Activated T-helper 1 cell treated with Interleukin-2 at 50 U/mL for 16 hours (primary cell): ENCODE results near the gene LYZL2.
"Not testable (repeated sequence)": the region's sequence is repeated elsewhere in the genome, so short reads cannot be mapped to it uniquely, and the experiment has no call there.

Source experiments
- DNase-seq: peaks from one replicate; pipeline ENCODE4 v3.0.0-alpha.2; 2020; ENCODE audit warnings: low read depth

LYZL2 gene

DNA sequence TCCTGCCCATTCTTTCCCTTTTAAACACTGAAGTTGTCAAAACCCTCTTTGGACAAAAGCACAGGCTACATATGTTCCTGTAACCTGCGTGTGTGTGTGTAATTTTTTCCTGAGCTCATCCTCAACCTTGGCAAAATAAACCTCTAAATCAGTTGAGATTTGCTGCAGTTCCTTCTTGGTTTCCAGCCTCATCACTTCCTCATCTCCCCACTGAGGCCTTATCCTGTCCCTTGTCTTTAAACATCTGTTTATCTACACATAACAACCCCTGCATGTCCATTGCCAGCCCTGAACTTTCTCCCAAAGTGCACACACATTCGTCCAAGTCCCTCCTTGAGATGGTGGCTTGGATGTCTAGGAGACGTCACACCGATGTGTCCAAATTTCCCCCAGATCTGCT is 35.5 kb downstream of the LYZL2 start:
- no peak for DNase-seq

DNA sequence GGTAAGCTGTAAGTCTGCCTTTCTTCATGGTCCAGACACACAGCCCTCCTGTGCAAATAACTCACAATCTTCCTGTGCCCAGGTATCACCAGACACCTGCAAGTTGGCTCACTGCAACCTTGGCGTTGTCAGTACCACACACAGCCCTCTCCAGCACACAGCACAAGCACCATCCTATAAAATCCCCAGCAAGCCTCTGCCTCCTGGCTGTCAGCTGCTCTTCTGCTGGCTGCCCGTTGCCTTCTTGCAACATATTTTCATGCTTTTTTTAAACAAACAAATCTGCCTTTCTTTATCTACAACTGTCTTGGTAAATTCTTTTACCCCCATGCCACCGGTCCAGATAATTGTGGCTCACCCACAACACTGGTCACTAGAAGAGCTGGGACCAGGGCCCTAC is 36.8 kb downstream of the LYZL2 start:
- not testable (repeated sequence) for DNase-seq

DNA sequence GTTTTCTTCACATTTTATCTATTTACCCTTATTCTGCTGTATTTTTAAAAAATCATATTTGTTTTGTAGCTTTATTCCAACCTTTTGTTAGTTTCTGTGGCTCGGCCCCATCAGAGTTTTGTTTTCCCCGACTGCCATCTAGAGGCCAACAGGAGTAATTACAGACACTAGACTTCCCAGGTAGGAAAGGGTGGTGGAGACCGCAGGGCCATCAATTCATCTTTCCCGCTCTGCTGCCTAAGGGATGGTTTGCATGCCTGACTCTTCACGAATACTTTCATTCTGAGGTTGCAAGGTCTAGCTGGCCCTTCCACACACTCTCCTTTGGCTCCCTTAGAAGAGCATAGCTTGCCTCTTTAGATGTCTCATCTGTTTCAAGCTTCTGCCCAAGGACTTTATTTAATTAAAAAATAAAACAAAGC is 38.3 kb downstream of the LYZL2 start:
- peak; percentile 15 for DNase-seq

GRCh38 chr10:30589441-30589840 is 40.1 kb downstream of the LYZL2 start:
- DNase-seq, result no peak

DNA sequence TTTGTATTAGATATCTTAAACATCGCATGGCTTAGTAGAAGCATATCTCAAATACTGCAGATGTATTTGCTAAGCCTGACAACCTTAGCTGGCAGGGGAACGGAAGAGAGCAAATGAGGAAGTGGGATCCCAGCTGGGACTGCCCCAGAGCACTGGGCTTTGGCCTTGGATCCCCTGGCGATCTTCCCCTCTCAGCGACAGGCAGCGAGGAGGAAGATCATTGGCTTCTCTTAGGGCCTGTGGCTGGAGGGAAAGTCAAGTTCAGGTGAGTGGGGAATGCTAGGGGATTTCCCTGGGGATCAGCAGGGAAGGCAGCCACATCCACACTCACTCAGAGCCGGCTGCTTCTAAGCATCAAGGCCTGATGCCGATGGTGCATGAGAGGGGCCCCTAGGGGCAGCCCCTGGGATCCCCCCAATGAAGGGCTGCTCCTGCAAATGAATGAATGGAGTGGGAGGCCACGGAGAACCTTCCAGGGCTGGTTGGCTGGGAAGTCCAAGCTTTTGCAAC is 42.0 kb downstream of the LYZL2 start:
- DNase-seq, result no peak

DNA sequence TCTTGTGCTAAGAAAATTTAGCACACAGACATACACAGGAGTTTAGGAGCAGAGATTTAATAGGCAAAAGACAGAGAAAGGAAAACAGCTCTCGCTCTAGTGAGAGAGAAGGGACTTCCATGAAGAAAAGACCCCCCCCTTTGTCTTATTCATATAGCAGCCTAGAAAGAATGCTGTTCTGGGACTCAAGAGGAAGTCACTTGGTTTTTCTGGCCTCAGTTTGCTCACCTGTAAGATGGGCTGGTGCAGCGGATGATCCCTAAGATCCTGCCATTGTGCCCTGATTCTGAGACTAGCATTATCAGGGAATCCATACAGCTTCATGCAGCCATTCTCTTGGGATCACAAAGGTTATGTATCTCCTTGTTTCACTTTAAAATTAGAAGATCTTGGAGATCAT is 42.7 kb downstream of the LYZL2 start:
- no peak for DNase-seq

GRCh38 chr10:30583778-30584415 is 45.7 kb downstream of the LYZL2 start:
- no peak for DNase-seq

GRCh38 chr10:30581779-30582380 is 47.7 kb downstream of the LYZL2 start:
- DNase-seq, result no peak

DNA sequence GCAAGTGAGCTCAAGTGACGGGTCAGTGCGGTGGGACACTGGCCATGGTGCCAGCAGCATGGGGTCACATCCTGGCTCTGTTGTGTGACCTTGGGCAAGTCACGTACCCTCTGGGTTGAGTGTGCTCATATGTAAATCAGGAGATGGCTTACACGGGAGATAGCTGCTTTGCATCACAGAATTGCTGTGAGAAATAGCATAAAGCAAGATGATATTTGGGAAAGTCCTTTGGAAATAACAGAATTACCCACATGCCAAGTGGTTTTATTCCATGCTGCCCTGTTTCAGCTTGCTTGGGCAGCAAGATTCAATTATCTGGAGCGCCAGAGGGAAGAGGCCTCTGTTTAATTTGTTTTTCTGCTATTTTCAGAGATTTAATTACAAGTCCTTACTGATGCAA is 48.9 kb downstream of the LYZL2 start:
- DNase-seq, result no peak

DNA sequence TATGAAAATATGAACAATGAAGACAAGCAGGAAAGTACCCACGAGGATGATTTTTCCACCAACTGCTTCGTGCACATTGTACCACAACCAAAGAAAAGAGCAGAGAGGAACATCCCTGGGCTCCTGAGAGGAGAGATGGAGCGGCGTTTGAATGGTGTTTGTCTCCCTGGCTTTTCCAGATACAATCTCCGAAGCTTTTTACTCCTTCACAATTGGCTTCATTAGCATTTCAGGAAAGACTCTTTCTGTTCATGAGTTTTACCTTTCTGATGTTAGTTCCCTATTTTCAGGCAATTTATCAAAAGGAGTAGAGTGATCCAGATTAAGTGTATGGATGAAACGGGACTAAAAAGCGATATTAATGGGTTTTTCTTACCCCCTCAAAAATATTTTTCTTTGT is 49.3 kb downstream of the LYZL2 start:
- no peak for DNase-seq

- no peak for DNase-seq
These were observed 50.0 kb downstream of the LYZL2 start for GRCh38 chr10:30579574-30579973.

GRCh38 chr10:30577048-30577447 is 52.5 kb downstream of the LYZL2 start:
- DNase-seq, result no peak

- no peak for DNase-seq
These were observed 52.9 kb downstream of the LYZL2 start for GRCh38 chr10:30576641-30577040.

DNA sequence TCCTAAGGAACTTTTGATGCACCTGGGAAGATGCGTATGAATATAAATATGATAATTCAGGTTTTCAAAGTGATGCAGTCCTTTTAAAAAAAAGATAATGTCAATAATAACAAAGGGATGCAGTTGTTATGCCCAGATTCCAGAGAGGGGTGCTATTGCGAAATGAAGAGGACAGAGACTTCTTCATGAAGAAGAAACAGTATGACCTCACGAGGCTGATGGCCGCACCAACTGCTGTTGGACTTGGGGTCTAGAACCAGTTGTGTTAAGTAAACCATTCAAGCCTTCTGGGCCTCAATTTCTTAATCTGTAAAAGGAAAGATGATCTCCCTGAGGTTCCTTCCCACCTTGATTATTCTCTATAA is 55.1 kb downstream of the LYZL2 start:
- DNase-seq, result no peak

GRCh38 chr10:30573721-30574431 is 55.7 kb downstream of the LYZL2 start:
- DNase-seq, result no peak

DNA sequence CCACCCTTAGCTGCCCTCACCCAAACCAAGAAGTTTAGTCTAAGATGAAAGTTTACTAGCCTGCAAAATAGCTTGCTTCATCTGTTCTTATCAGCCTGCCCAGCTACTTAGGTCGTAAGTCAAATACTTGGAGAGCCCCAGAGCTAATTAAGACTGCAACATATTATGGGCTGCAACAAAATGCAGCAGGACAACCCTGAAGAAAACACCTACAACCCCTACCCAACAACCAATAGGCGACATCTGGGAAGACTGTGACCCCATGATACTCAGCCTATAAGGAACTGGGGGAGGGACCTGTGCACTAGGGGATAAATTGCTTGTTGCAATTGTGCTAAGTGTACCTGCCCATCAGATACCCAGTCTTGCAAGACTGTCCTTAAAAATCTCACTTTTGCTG is 64.1 kb downstream of the LYZL2 start:
- no peak for DNase-seq

- no peak for DNase-seq
These were observed 66.8 kb downstream of the LYZL2 start for GRCh38 chr10:30562787-30563186.
